IMR-90 (cell line): ENCODE measurements around the gene MTTP. TPM values are rescaled to one million over a fixed set of nuclear protein-coding genes. Genes with fewer than 3 reads are reported as not detected.

Experiments used
- ATAC-seq: fragments of 200-7000 bp; cut with Tn5 transposase; 2 replicates; pipeline ENCODE4 v1.9.1; 2020; ENCODE audit warnings: low read depth, mild to moderate bottlenecking, moderate library complexity
- BruUV-seq: library from RNA; stranded (reverse); fragments of 400-500 nt; replicated peaks from 2 replicates; lab custom pipeline; 2021; lab: Mats Ljungman, UMichigan
- CTCF ChIA-PET: fragments of 300-600 bp; formaldehyde crosslinking; extraction: SDS; loops from one replicate; lab custom pipeline; 2021; ENCODE audit warnings: antibody characterized with exemption; lab: Yijun Ruan, JAX
- POLR2A ChIA-PET: fragments of 300-600 bp; sonication (Branson Sonifier 250); formaldehyde crosslinking; loops from one replicate; lab custom pipeline; 2022; ENCODE audit warnings: antibody characterized with exemption; ENCODE audit not compliant: unreplicated experiment; lab: Charles Lee
- DNase-seq: peaks from one replicate; pipeline ENCODE4 v3.0.0; 2013
- H2AFZ ChIP-seq: replicated peaks from 2 replicates; pipeline ENCODE3; 2013; ENCODE audit warnings: low read length, mild to moderate bottlenecking; ENCODE audit not compliant: poor library complexity
- H2AK5ac ChIP-seq: 2 replicates; pipeline ENCODE4 v1.6.1; 2013; ENCODE audit warnings: low read depth, low read length, inconsistent platforms
- H2AK9ac ChIP-seq: replicated peaks from 2 replicates; pipeline ENCODE3; 2013; ENCODE audit warnings: mild to moderate bottlenecking, low read depth, low read length, moderate library complexity; ENCODE audit not compliant: poor library complexity
- H2BK120ac ChIP-seq: 2 replicates; pipeline ENCODE4 v1.6.1; 2013; ENCODE audit warnings: low read depth, low read length, inconsistent platforms
- H2BK15ac ChIP-seq: 3 replicates; pipeline ENCODE4 v1.6.1; 2013; ENCODE audit warnings: low read depth, low read length, inconsistent platforms
- H2BK20ac ChIP-seq: 2 replicates; pipeline ENCODE4 v1.6.1; 2013; ENCODE audit warnings: low read depth, mild to moderate bottlenecking, inconsistent platforms, low read length, moderate library complexity
- H2BK5ac ChIP-seq: 2 replicates; pipeline ENCODE4 v1.6.1; 2013; ENCODE audit warnings: mild to moderate bottlenecking, low read depth, low read length, inconsistent platforms; ENCODE audit not compliant: poor library complexity, severe bottlenecking
- H3K14ac ChIP-seq: replicated peaks from 2 replicates; pipeline ENCODE4 v1.6.1; 2013; ENCODE audit warnings: low read depth, low read length, inconsistent platforms
- H3K18ac ChIP-seq: 2 replicates; pipeline ENCODE4 v1.6.1; 2013; ENCODE audit warnings: low read depth, low read length, control low read depth
- H3K23ac ChIP-seq: 2 replicates; pipeline ENCODE4 v1.6.1; 2013; ENCODE audit warnings: low read depth, low read length, inconsistent platforms
- H3K27ac ChIP-seq: 2 replicates; pipeline ENCODE4 v1.5.1; 2013; ENCODE audit warnings: mild to moderate bottlenecking, control low read depth, low read length; ENCODE audit not compliant: insufficient read depth
- H3K27me3 ChIP-seq: 2 replicates; pipeline ENCODE4 v1.6.1; 2013; ENCODE audit warnings: low read length; ENCODE audit not compliant: control insufficient read depth, insufficient read depth
- H3K36me3 ChIP-seq: 2 replicates; pipeline ENCODE4 v1.6.1; 2013; ENCODE audit warnings: low read length, mixed read lengths; ENCODE audit not compliant: control insufficient read depth, insufficient read depth
- H3K4ac ChIP-seq: 2 replicates; pipeline ENCODE4 v1.6.1; 2013; ENCODE audit warnings: low read depth, low read length, inconsistent platforms
- H3K4me1 ChIP-seq: 2 replicates; pipeline ENCODE4 v1.6.1; 2013; ENCODE audit warnings: low read length, mixed read lengths; ENCODE audit not compliant: control insufficient read depth, insufficient read depth
- H3K4me2 ChIP-seq: 2 replicates; pipeline ENCODE4 v1.6.1; 2013; ENCODE audit warnings: low read depth, mild to moderate bottlenecking, control low read depth, low read length, moderate library complexity
- H3K4me3 ChIP-seq: 2 replicates; pipeline ENCODE4 v1.5.1; 2013; ENCODE audit warnings: low read depth, mild to moderate bottlenecking, control low read depth, low read length, moderate library complexity; ENCODE audit not compliant: insufficient read depth
- H3K56ac ChIP-seq: 2 replicates; pipeline ENCODE4 v1.6.1; 2013; ENCODE audit warnings: low read length, inconsistent platforms; ENCODE audit not compliant: insufficient read depth; ENCODE audit errors: extremely low read depth
- H3K79me1 ChIP-seq, 2 experiments: 2 replicates each; pipeline ENCODE4 v1.6.1; 2013; ENCODE audit warnings: low read length in 2 of 2, inconsistent platforms in 1 of 2, low read depth in 1 of 2
- H3K9ac ChIP-seq: 2 replicates; pipeline ENCODE4 v1.6.1; 2013; ENCODE audit warnings: low read depth, low read length, control low read depth
- H3K9me1 ChIP-seq: 2 replicates; pipeline ENCODE4 v1.6.1; 2013; ENCODE audit warnings: low read length, inconsistent platforms; ENCODE audit not compliant: insufficient read depth
- H3K9me3 ChIP-seq: 2 replicates; pipeline ENCODE4 v1.6.1; 2013; ENCODE audit warnings: low read length; ENCODE audit not compliant: control insufficient read depth, insufficient read depth
- H4K20me1 ChIP-seq: 2 replicates; pipeline ENCODE4 v1.6.1; 2013; ENCODE audit warnings: low read length, inconsistent platforms; ENCODE audit not compliant: insufficient read depth
- H4K5ac ChIP-seq: 2 replicates; pipeline ENCODE4 v1.6.1; 2013; ENCODE audit warnings: mild to moderate bottlenecking, low read depth, low read length, control low read depth
- H4K8ac ChIP-seq, 2 experiments: 2 replicates each; pipeline ENCODE4 v1.6.1; 2013; ENCODE audit warnings: low read depth in 2 of 2, low read length in 2 of 2, control low read depth in 1 of 2, inconsistent platforms in 1 of 2
- H4K91ac ChIP-seq: 2 replicates; pipeline ENCODE4 v1.6.1; 2013; ENCODE audit warnings: low read depth, low read length, inconsistent platforms; ENCODE audit not compliant: insufficient read depth
- ELK1 ChIP-seq: fragments of 150-350 bp; IDR thresholded peaks from 2 replicates; pipeline ENCODE4 v1.6.1; 2016; ENCODE audit warnings: low read depth, mild to moderate bottlenecking, low read length, moderate library complexity, borderline replicate concordance
- FOS ChIP-seq: fragments of 150-350 bp; IDR thresholded peaks from 2 replicates; pipeline ENCODE4 v1.6.1; 2016; ENCODE audit warnings: low read depth, low read length
- MXI1 ChIP-seq: IDR thresholded peaks from 2 replicates; pipeline ENCODE4 v1.6.1; 2012; ENCODE audit warnings: low read depth, mild to moderate bottlenecking, low read length, moderate library complexity, borderline replicate concordance
- NFE2L2 ChIP-seq: fragments of 150-350 bp; IDR thresholded peaks from 2 replicates; pipeline ENCODE4 v1.6.1; 2016; ENCODE audit warnings: low read depth, mild to moderate bottlenecking, low read length
- SMC3 ChIP-seq: fragments of 150-350 bp; IDR thresholded peaks from 2 replicates; pipeline ENCODE4 v1.6.1; 2016; ENCODE audit warnings: low read depth, mild to moderate bottlenecking, antibody characterized with exemption, low read length, moderate library complexity
- USF2 ChIP-seq: fragments of 150-350 bp; IDR thresholded peaks from 2 replicates; pipeline ENCODE4 v1.6.1; 2017; ENCODE audit warnings: mild to moderate bottlenecking, antibody characterized with exemption, low read length, low read depth
- WGBS, 2 experiments: methylation state at CpG; one replicate each; pipeline versions ENCODE4 v1.1.5 to v1.1.7; 2013; ENCODE audit warnings: missing lambda C conversion rate in 2 of 2; ENCODE audit not compliant: insufficient read length in 1 of 2; ENCODE audit errors: extremely low coverage in 2 of 2; 5-methylcytosine and 5-hydroxymethylcytosine counted together
- dilution Hi-C: fragments of 300-500 bp; cut with HindIII; formaldehyde crosslinking; loops from one replicate; pipeline ENCODE4 v1.14.3; 2018; ENCODE audit warnings: low sequenced_read_pairs; ENCODE audit not compliant: unreplicated experiment
- in situ Hi-C: fragments of 300-500 bp; cut with MboI; formaldehyde crosslinking; loops from 3 replicates; pipeline ENCODE4 v1.14.3; 2019; ENCODE audit warnings: low sequenced_read_pairs, inconsistent platforms, mixed read lengths
- intact Hi-C: fragments of 100-400 bp; cut with micrococcal nuclease; formaldehyde crosslinking; loops from 2 replicates; pipeline ENCODE4 v1.10.0; 2022
- polyA plus RNA-seq, 3 experiments: library from polyadenylated mRNA; depleted of rRNA; stranded (reverse); fragments of >200 nt; gene quantifications; 2 replicates each; pipeline ENCODE4 v1.2.3, GENCODE V29; 2012; ENCODE audit warnings: low replicate concordance in 1 of 3
- total RNA-seq: library from RNA; depleted of rRNA; stranded (reverse); fragments of >200 nt; gene quantifications from 2 replicates; pipeline ENCODE4 v1.2.3, GENCODE V29; 2012

The MTTP gene
- total and polyA plus RNA-seq, 2 of the 4 experiments (the other 2 are of a cell fraction) = under 0.01 to 0.03 TPM

DNA sequence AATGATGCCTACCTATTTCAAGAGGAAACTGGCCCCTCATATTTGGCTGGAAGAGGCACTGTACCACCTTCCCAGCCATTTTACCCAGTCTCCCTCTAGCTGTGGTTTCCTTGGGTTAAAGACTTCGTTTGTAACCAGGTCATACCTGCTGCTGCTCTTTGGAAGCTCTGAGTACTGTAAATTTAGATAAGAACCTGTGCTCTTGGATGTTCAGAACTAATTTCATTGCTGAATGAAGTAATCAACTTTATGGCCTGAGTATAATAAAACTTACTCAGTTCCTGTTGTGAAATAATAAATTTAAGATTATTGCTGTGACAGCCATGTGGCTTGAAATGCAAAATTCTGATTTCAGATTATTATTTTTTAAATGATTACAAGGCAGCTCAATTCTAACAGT lies 12.2 kb downstream of the MTTP start:
- no peak overlapping the region for H2BK120ac ChIP-seq
- no peaks in the 10 kb centered on the region for H3K36me3 ChIP-seq
- TF ChIP-seq SMC3 (no peak), NFE2L2 (no peak), MXI1 (no peak), USF2 (no peak), FOS (no peak), ELK1 (no peak)
- H3K9me1 ChIP-seq = no peaks in the 10 kb centered on the region
- H3K18ac ChIP-seq = no peak overlapping the region
- no peak overlapping the region for H3K23ac ChIP-seq
- H3K4ac ChIP-seq = no peak overlapping the region
- no peaks in the 10 kb centered on the region for H3K9me3 ChIP-seq
- no peak overlapping the region for H2AK5ac ChIP-seq
- no peak overlapping the region for H3K14ac ChIP-seq
- H4K8ac ChIP-seq = no peak overlapping the region
- WGBS, 2 experiments = no CpG with 5 or more reads among the region's 1 CpG
- H2AFZ ChIP-seq = no peak overlapping the region
- dilution Hi-C loops (no loop called here), intact Hi-C loops (no loop called here), in situ Hi-C loops (no loop called here)
- ChIA-PET CTCF (no interaction called here), POLR2A (no interaction called here)
- no TSS peak for BruUV-seq
- no peaks in the 10 kb centered on the region for H3K79me1 ChIP-seq
- H3K4me1 ChIP-seq = no peaks in the 10 kb centered on the region
- no peak overlapping the region for H3K4me2 ChIP-seq
- H4K5ac ChIP-seq = no peak overlapping the region
- H3K27ac ChIP-seq = no peak overlapping the region
- no peaks in the 10 kb centered on the region for H4K20me1 ChIP-seq
- no peak overlapping the region for H2BK15ac ChIP-seq
- H4K91ac ChIP-seq = no peak overlapping the region
- H2BK5ac ChIP-seq = no peak overlapping the region
- H3K4me3 ChIP-seq = no peak overlapping the region
- DNase-seq (no peak), ATAC-seq (no peak)
- H3K9ac ChIP-seq = no peak overlapping the region
- H3K56ac ChIP-seq = no peak overlapping the region
- no peak overlapping the region for H2AK9ac ChIP-seq
- no peak overlapping the region for H2BK20ac ChIP-seq
- H3K27me3 ChIP-seq = no peaks in the 10 kb centered on the region
